OCI-LY7 (cell line): Measurements from ENCODE around the gene SERPIND1. TPM values are rescaled to one million over a fixed set of nuclear protein-coding genes. Genes with fewer than 3 reads are reported as not detected.
A peak's percentile ranks its signal among the peaks of the same experiment; 100 is the strongest.

ENCODE experiments used
- BruUV-seq: library from RNA; stranded (reverse); fragments of 400-500 nt; replicated peaks from 2 replicates; lab custom pipeline; 2021; lab: Mats Ljungman, UMichigan
- CTCF ChIA-PET: fragments of 300-600 bp; sonication (Branson Sonifier 250); formaldehyde crosslinking; loops from one replicate; lab custom pipeline; 2022; ENCODE audit warnings: antibody characterized with exemption; ENCODE audit not compliant: unreplicated experiment; lab: Charles Lee
- POLR2A ChIA-PET: fragments of 300-600 bp; sonication (Branson Sonifier 250); formaldehyde crosslinking; loops from one replicate; lab custom pipeline; 2022; ENCODE audit warnings: antibody characterized with exemption; lab: Charles Lee
- DNase-seq: peaks from one replicate; pipeline ENCODE4 v3.0.0-alpha.2; 2015; ENCODE audit warnings: low spot score
- H2AFZ ChIP-seq: fragments of 200-600 bp; sonication (generic), shearing (Covaris generic); 2 replicates; pipeline ENCODE4 v1.6.1; 2014; ENCODE audit warnings: mild to moderate bottlenecking, antibody characterized with exemption, low read length, moderate library complexity
- H3K27ac ChIP-seq: fragments of 200-600 bp; sonication (generic); 2 replicates; pipeline ENCODE4 v1.5.1; 2014; ENCODE audit warnings: mixed run types, low read depth, mild to moderate bottlenecking, moderate library complexity, low read length, inconsistent platforms; ENCODE audit not compliant: poor library complexity, severe bottlenecking
- H3K36me3 ChIP-seq: fragments of 200-600 bp; sonication (generic); 2 replicates; pipeline ENCODE4 v1.6.1; 2014; ENCODE audit warnings: mild to moderate bottlenecking, antibody characterized with exemption, low read length, moderate library complexity, mixed read lengths; ENCODE audit not compliant: insufficient read depth
- H3K4me1 ChIP-seq: fragments of 200-600 bp; sonication (generic); 2 replicates; pipeline ENCODE4 v1.5.1; 2014; ENCODE audit warnings: mild to moderate bottlenecking, low read length; ENCODE audit not compliant: insufficient read depth, poor library complexity, severe bottlenecking
- H3K4me2 ChIP-seq: fragments of 200-600 bp; sonication (generic); 2 replicates; pipeline ENCODE4 v1.6.1; 2014; ENCODE audit warnings: mild to moderate bottlenecking, low read length
- H3K4me3 ChIP-seq: fragments of 200-600 bp; sonication (generic); 2 replicates; pipeline ENCODE4 v1.5.1; 2014; ENCODE audit warnings: mild to moderate bottlenecking, low read depth, low read length; ENCODE audit not compliant: poor library complexity, severe bottlenecking
- H3K79me2 ChIP-seq: fragments of 200-600 bp; sonication (generic); 2 replicates; pipeline ENCODE4 v1.6.1; 2016; ENCODE audit warnings: low read depth, mild to moderate bottlenecking, low read length, moderate library complexity, mixed read lengths; ENCODE audit not compliant: insufficient read depth
- H3K9me2 ChIP-seq: fragments of 200-600 bp; sonication (generic); 2 replicates; pipeline ENCODE4 v1.6.1; 2016; ENCODE audit warnings: mild to moderate bottlenecking, low read length, mixed read lengths; ENCODE audit not compliant: insufficient read depth
- H3K9me3 ChIP-seq: fragments of 200-600 bp; sonication (generic); 2 replicates; pipeline ENCODE4 v1.6.1; 2014; ENCODE audit warnings: mild to moderate bottlenecking, mixed run types, low read length, mixed read lengths
- H4K20me1 ChIP-seq: fragments of 200-600 bp; sonication (generic); 2 replicates; pipeline ENCODE4 v1.6.1; 2014; ENCODE audit warnings: mild to moderate bottlenecking, antibody characterized with exemption, low read length, moderate library complexity, mixed read lengths; ENCODE audit not compliant: insufficient read depth
- EZH2phosphoT487 ChIP-seq: fragments of 200-600 bp; sonication (generic); IDR thresholded peaks from 2 replicates; pipeline ENCODE4 v1.6.1; 2018; ENCODE audit warnings: low read depth, borderline replicate concordance, mild to moderate bottlenecking, mixed run types, antibody characterized with exemption, low read length, moderate library complexity, mixed read lengths
- intact Hi-C: fragments of 100-400 bp; cut with micrococcal nuclease; formaldehyde crosslinking; loops from one replicate; pipeline ENCODE4 v1.10.0; 2022; ENCODE audit not compliant: unreplicated experiment
- total RNA-seq, 2 experiments: library from RNA; depleted of rRNA in 1 of 2; stranded (reverse); fragments of >200 nt in 1 of 2; shearing (Covaris generic) in 1 of 2; gene quantifications; 2 replicates each; pipeline ENCODE4 v1.2.3, GENCODE V29; 2014 to 2022
- TF ChIP-seq, protein P1 (sequence below): fragments of 200-600 bp; sonication (generic); conservative IDR thresholded peaks from 2 replicates; pipeline ENCODE4 v1.5.1; 2014; ENCODE audit warnings: mild to moderate bottlenecking, antibody characterized with exemption, low read length, moderate library complexity, mixed read lengths

SERPIND1 gene
- total RNA-seq, 2 experiments from 2014 or later, result not detected

DNA sequence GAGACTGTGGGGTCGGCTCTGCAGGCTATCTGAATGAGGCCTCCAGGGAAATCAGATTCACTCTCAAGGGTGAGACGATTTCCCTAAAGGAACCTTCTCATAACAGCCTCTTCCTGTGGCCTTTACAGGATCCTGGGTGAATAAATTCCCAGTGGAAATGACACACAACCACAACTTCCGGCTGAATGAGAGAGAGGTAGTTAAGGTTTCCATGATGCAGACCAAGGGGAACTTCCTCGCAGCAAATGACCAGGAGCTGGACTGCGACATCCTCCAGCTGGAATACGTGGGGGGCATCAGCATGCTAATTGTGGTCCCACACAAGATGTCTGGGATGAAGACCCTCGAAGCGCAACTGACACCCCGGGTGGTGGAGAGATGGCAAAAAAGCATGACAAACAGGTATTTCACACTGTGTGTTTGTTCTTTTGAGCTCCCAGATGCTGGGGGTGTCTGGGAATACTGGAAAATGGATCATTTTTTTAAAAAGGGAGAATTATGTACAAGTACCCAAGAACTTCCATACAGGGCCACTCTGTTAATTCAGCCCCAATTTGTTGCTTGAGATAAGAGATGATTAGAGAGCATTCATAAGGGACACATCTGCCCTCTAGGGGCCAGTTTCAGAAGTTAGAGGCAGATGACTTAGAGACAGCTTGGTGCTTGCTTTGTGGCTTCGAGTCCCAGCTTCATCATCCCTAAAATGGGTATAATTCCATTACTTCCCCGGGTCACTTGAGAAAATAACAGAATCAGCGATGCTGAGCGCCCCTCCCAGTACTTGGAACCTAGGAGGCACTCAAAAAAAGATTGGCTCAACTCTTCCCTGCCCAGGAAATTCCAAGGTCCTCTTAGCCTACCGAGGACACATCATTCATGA lies 10.2 kb downstream of the SERPIND1 start:
- Histone ChIP-seq H3K9me3 (no peaks in the 10 kb centered on the region), H3K79me2 (no peaks in the 10 kb centered on the region), H3K4me3 (no peak overlapping the region), H3K4me1 (peaks cover 7% of the 10 kb centered on the region), H3K27ac (no peak overlapping the region), H2AFZ (no peak overlapping the region), H4K20me1 (0 out of 2 replicates have a peak, but pooled peaks cover 3% of the 10 kb centered on the region), H3K4me2 (0 out of 2 replicates have a peak overlapping the region, but pooled peaks have one; percentile 7), H3K36me3 (peaks cover 21% of the 10 kb centered on the region; the same call in 1 of the 2 replicates), H3K9me2 (no peaks in the 10 kb centered on the region)
- intact Hi-C loops, result loop anchor here (10.0 kb wide), 1 partner anchor 169 kb away; no protein-coding TSS in a partner anchor
- ChIA-PET CTCF (interaction anchor here (1.0 kb wide), 1 partner anchor 10 kb away, joined by 5 read pairs; the partner anchor contains the start of gene SERPIND1), POLR2A (interaction anchor here (0.7 kb wide), 1 partner anchor 17 kb away, joined by 3 read pairs; no protein-coding TSS in a partner anchor)
- TF ChIP-seq, protein P1, sequence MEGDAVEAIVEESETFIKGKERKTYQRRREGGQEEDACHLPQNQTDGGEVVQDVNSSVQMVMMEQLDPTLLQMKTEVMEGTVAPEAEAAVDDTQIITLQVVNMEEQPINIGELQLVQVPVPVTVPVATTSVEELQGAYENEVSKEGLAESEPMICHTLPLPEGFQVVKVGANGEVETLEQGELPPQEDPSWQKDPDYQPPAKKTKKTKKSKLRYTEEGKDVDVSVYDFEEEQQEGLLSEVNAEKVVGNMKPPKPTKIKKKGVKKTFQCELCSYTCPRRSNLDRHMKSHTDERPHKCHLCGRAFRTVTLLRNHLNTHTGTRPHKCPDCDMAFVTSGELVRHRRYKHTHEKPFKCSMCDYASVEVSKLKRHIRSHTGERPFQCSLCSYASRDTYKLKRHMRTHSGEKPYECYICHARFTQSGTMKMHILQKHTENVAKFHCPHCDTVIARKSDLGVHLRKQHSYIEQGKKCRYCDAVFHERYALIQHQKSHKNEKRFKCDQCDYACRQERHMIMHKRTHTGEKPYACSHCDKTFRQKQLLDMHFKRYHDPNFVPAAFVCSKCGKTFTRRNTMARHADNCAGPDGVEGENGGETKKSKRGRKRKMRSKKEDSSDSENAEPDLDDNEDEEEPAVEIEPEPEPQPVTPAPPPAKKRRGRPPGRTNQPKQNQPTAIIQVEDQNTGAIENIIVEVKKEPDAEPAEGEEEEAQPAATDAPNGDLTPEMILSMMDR, result peak; percentile 91
- no peak for TF ChIP-seq EZH2phosphoT487
- peak; percentile 69 for DNase-seq
- no TSS peak for BruUV-seq

DNA sequence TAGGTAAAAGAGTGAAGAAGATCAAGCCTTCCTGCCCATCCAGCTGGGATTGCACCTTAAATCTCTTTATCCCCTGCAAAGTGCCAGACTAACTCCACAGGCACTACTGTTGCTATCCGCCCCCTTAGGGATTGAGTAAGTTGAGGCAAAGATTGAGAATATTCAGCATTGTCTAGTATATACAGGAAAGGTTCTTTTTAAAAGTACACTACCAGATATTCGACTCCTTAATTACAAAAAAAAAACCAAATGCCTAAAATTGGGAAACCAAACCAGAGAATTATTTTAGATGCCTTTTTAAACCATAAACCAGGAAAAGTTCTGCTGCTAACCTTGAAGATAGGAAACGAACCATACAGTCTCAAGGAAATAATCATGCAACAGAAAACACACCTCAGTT lies 11.5 kb downstream of the SERPIND1 start:
- TF ChIP-seq, protein P1, result no peak
- no peak for TF ChIP-seq EZH2phosphoT487
- intact Hi-C loops, result loop anchor here (10.0 kb wide), 1 partner anchor 171 kb away; no protein-coding TSS in a partner anchor
- ChIA-PET POLR2A (no interaction called here), CTCF (no interaction called here)
- H3K79me2 ChIP-seq, result no peaks in the 10 kb centered on the region
- H4K20me1 ChIP-seq, result 0 out of 2 replicates have a peak, but pooled peaks cover 3% of the 10 kb centered on the region
- no TSS peak for BruUV-seq
- no peak overlapping the region for H2AFZ ChIP-seq
- no peak for DNase-seq
- no peaks in the 10 kb centered on the region for H3K9me3 ChIP-seq
- peaks cover 7% of the 10 kb centered on the region for H3K4me1 ChIP-seq
- H3K9me2 ChIP-seq, result no peaks in the 10 kb centered on the region
- no peak overlapping the region for H3K27ac ChIP-seq
- no peak overlapping the region for H3K4me3 ChIP-seq
- peaks cover 18% of the 10 kb centered on the region; the same call in 1 of the 2 replicates for H3K36me3 ChIP-seq
- H3K4me2 ChIP-seq, result no peak overlapping the region
